Chondrocyte (in vitro differentiated cells): ENCODE data around the gene NXPH3. TPM values are rescaled to one million over a fixed set of nuclear protein-coding genes. Genes with fewer than 3 reads are reported as not detected.

ENCODE experiments used
- DNase-seq: peaks from one replicate; pipeline ENCODE4 v3.0.0; 2021; ENCODE audit warnings: mixed read lengths, low spot score
- H3K27ac Mint-ChIP-seq: one replicate; pipeline ENCODE4 v1.8.0; 2021; ENCODE audit warnings: mild to moderate bottlenecking, moderate library complexity, mixed read lengths; ENCODE audit not compliant: unreplicated experiment
- H3K27me3 Mint-ChIP-seq: 2 replicates; pipeline ENCODE4 v1.8.0; 2021; ENCODE audit warnings: low read depth, mixed read lengths
- H3K36me3 Mint-ChIP-seq: 2 replicates; pipeline ENCODE4 v1.8.0; 2021; ENCODE audit warnings: low read depth, mixed read lengths
- H3K4me1 Mint-ChIP-seq: 2 replicates; pipeline ENCODE4 v1.8.0; 2021; ENCODE audit warnings: low read depth, mild to moderate bottlenecking, mixed read lengths
- H3K4me3 Mint-ChIP-seq: one replicate; pipeline ENCODE4 v1.8.0; 2021; ENCODE audit warnings: mild to moderate bottlenecking, moderate library complexity, mixed read lengths; ENCODE audit not compliant: unreplicated experiment
- H3K9me3 Mint-ChIP-seq: 2 replicates; pipeline ENCODE4 v1.8.0; 2021; ENCODE audit warnings: low read depth, mixed read lengths
- total RNA-seq: library from RNA; stranded (reverse); gene quantifications from 3 replicates; pipeline ENCODE4 v1.2.1, GENCODE V29; 2021
- TF ChIP-seq, protein P1 (sequence below): fragments of 200-600 bp; sonication (generic); IDR thresholded peaks from 2 replicates; pipeline ENCODE4 v1.5.0; 2021; ENCODE audit warnings: antibody characterized with exemption, mild to moderate bottlenecking, moderate library complexity

NXPH3 gene
- total RNA-seq, 1 donor from 2014 or later: 4.5 TPM

GRCh38 chr17:49590874-49591273 lies 15.2 kb downstream of the NXPH3 start:
- peaks cover 24% of the 10 kb centered on the region for H3K4me1 Mint-ChIP-seq
- H3K4me3 Mint-ChIP-seq: no peak overlapping the region
- no peak for DNase-seq
- H3K9me3 Mint-ChIP-seq: no peaks in the 10 kb centered on the region
- H3K36me3 Mint-ChIP-seq: peaks cover 24% of the 10 kb centered on the region
- TF ChIP-seq, protein P1, sequence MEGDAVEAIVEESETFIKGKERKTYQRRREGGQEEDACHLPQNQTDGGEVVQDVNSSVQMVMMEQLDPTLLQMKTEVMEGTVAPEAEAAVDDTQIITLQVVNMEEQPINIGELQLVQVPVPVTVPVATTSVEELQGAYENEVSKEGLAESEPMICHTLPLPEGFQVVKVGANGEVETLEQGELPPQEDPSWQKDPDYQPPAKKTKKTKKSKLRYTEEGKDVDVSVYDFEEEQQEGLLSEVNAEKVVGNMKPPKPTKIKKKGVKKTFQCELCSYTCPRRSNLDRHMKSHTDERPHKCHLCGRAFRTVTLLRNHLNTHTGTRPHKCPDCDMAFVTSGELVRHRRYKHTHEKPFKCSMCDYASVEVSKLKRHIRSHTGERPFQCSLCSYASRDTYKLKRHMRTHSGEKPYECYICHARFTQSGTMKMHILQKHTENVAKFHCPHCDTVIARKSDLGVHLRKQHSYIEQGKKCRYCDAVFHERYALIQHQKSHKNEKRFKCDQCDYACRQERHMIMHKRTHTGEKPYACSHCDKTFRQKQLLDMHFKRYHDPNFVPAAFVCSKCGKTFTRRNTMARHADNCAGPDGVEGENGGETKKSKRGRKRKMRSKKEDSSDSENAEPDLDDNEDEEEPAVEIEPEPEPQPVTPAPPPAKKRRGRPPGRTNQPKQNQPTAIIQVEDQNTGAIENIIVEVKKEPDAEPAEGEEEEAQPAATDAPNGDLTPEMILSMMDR: no peak
- H3K27ac Mint-ChIP-seq: no peak overlapping the region
- no peaks in the 10 kb centered on the region for H3K27me3 Mint-ChIP-seq

DNA sequence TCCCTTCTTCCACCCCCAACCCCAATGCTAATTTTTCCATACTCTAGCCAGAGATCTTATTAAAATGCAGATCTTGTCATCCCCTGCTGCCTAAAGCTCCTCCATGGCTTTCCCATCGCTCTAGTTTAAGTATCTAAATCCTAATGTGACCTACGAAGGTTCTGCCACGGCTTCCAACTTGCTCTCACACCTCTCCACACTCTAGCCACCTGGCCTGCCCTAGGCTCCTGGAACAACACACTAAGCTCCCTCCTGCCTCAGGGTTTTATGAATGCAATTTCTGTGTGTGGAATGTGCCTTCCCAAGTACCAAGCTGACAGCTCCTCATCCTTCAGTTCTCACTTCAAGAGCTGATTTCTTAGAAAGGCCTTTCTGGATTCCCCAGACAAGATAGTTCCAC lies 16.6 kb downstream of the NXPH3 start:
- TF ChIP-seq, protein P1: no peak
- peak overlapping the region; percentile 15 for H3K27ac Mint-ChIP-seq
- DNase-seq: no peak
- H3K9me3 Mint-ChIP-seq: no peaks in the 10 kb centered on the region
- H3K4me3 Mint-ChIP-seq: no peak overlapping the region
- H3K36me3 Mint-ChIP-seq: peaks cover 35% of the 10 kb centered on the region
- peaks cover 24% of the 10 kb centered on the region for H3K4me1 Mint-ChIP-seq
- no peaks in the 10 kb centered on the region for H3K27me3 Mint-ChIP-seq

GRCh38 chr17:49595328-49595727 lies 19.7 kb downstream of the NXPH3 start:
- Mint-ChIP-seq H3K4me3 (no peak overlapping the region), H3K27me3 (no peaks in the 10 kb centered on the region), H3K4me1 (peaks cover 7% of the 10 kb centered on the region), H3K36me3 (peaks cover 51% of the 10 kb centered on the region), H3K9me3 (no peaks in the 10 kb centered on the region), H3K27ac (no peak overlapping the region)
- DNase-seq: no peak
- TF ChIP-seq, protein P1: no peak

- H3K36me3 Mint-ChIP-seq: peaks cover 53% of the 10 kb centered on the region
- no peak overlapping the region for H3K27ac Mint-ChIP-seq
- H3K9me3 Mint-ChIP-seq: no peaks in the 10 kb centered on the region
- TF ChIP-seq, protein P1: no peak
- H3K4me1 Mint-ChIP-seq: peaks cover 6% of the 10 kb centered on the region
- no peak overlapping the region for H3K4me3 Mint-ChIP-seq
- no peaks in the 10 kb centered on the region for H3K27me3 Mint-ChIP-seq
- DNase-seq: no peak
These were observed 20.3 kb downstream of the NXPH3 start for GRCh38 chr17:49595980-49596379.

DNA sequence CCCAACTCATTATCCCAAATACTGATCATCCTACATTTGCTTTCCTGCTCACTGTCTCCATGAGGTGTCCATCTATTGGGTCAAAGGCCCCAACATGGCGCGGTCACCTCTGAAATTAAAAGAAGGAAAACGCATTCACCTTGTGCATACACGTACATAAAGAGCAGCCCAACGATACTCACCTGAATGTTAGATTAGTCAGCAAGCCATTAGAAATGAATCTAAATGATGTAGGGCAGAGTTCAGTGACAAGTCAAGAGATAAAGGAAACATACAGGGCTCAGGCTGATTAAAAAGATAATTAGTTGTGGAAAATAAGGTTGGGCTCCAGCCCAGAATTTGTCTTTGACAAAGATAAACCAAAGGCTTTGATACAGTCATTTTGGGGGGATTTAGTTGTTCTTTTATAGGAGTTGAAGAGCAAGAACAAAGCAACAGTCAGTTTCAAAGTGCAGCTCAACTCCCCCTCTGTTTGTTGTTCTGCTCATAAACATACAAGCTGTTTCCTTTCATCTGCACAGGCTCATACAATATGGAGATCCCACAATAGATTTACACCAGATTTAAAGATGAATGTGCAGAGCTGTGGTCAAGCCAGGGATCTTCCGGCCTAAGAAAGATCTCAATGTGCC lies 21.1 kb downstream of the NXPH3 start:
- no peak overlapping the region for H3K4me3 Mint-ChIP-seq
- H3K27me3 Mint-ChIP-seq: no peaks in the 10 kb centered on the region

More for the DNA sequence above, 21.1 kb downstream of the NXPH3 start:
- Mint-ChIP-seq H3K9me3 (no peaks in the 10 kb centered on the region), H3K27ac (no peak overlapping the region), H3K4me1 (peaks cover 3% of the 10 kb centered on the region), H3K36me3 (peaks cover 52% of the 10 kb centered on the region)
- no peak for DNase-seq
- TF ChIP-seq, protein P1: no peak
